NCI-H2196 treated with DMSO at 0.1 percent for 48 hours (cell line): ENCODE measurements around the gene SLC7A1.

ENCODE experiments used
- DNase-seq: peaks from one replicate; lab custom pipeline; 2025; ENCODE audit not compliant: unreplicated experiment; lab: John Stamatoyannopoulos, UW

The SLC7A1 gene

DNA sequence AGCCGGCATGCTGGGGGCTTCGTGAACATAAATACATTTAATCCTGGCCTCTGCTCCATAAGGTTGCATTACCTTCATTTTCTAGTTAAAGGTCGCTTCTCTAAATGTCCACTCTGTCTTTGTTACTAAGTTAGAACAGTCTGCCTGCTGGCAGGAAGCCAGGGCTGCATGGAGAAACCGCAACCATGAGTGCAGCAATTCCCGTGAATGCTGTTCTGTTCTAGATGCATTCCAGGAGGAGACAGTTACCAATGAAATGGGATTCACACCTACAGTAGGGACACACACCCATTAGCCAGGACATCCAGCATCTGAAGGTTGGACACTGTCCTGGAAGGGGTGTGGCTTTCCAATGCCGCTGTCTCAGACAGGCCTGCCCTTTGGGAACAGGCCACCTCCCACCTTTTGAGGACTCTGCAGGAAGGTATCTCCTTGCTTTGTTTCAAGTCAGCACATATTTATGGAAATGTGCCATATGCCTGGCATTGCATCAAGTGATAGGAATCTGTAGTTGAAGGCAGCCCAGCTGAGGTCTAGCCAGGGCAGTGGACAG lies 129.7 kb downstream of the SLC7A1 start:
- peak; percentile 0 for DNase-seq

DNA sequence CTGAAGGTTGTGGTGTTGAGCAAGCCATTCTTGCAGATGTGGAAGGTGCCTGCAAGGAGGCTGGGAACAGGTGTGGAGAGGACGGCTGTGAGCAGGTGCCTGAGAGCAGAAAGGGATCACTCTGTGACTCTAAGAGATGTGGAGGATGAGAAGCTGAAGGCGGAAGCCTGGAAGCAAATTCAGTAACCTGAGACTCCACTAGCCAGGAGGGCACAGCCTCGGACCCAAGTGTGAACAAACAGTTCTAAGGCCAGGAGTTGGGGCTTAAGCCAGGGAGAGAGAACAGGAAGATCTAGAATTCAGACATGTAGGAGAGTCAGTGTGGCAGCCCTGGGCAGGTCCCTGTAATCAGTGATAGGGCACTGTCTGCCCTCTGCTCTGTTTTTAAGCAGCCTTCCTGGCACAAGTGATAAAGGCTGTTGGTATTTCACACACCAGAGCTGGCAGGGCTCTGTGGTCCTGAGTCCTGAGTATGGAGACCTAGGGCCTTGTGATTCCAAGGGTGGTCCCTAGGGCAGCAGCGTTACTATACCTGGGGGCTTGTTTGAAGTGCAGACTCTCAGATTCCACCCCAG lies 131.3 kb downstream of the SLC7A1 start:
- no peak for DNase-seq

DNA sequence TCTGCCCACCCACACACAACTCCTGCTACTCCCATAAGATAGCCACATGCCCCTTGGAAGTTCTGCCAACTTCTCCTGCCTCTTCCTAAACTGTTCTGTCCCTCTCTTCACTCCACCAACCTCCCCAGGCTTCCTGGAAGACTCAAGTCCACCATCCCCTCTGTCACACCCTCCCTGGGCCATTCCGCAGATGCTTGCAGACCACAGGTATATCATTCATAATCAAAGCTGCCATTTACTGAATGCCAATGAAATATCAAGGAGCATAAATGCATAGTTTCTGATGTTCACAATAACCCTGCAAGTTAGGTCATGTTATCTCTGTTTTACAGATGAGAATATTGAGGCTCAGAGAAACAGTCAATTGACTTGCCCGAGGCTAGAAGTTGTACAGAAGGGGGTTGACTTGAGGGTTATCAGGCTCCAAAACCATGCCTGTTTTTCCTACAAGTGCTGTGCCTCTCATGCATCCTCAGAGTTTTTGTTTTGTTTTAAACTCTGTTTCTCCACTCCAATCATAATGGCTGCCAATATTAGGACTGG lies 135.6 kb downstream of the SLC7A1 start:
- no peak for DNase-seq
